ENCODE data around the gene ACYP2. TPM values are rescaled to one million over a fixed set of nuclear protein-coding genes. Genes with fewer than 3 reads are reported as not detected.

Gene ACYP2
- total RNA-seq, 1 donor from 2014 or later: 13.6 TPM

DNA sequence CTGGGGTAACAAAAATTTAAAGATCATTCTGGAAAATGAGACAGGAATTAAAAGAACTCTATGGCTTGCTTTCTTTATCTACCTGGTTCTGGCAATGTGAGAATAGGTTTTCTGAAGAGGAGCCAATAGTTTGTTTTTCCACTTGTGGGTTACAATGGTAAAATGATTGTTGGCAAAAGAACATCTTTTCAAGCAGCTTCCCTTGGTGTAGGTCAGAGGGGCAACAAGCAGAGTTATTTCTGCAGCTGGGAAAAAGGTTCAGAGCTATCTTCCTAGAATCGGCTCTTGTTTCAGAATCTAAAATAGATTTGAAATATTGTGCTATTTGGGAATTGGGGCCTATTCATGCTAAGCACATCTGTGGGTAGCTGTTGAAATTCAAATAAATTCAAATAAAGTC lies 152.2 kb downstream of the ACYP2 start:
- no peak for DNase-seq (ENCODE audit: low read depth)

DNA sequence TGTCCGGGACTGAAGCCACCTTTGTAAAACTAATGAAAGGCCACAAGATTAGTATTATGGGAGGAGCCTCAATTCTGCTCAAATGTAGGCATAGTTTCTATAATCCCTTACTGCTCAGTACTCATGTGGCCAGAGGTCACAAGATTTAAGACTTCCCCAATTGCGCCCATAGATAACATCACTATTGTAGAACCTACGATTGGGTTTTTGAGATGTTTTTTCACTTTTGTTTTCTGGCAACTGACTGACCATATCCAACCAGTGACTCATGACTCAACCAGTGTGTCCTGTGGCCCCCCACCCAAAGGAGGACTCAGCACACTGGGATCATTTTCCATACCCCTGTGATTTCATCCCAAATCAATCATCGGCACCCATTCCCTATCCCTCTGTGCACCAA lies 155.8 kb downstream of the ACYP2 start:
- DNase-seq (ENCODE audit: low read depth): no peak

DNA sequence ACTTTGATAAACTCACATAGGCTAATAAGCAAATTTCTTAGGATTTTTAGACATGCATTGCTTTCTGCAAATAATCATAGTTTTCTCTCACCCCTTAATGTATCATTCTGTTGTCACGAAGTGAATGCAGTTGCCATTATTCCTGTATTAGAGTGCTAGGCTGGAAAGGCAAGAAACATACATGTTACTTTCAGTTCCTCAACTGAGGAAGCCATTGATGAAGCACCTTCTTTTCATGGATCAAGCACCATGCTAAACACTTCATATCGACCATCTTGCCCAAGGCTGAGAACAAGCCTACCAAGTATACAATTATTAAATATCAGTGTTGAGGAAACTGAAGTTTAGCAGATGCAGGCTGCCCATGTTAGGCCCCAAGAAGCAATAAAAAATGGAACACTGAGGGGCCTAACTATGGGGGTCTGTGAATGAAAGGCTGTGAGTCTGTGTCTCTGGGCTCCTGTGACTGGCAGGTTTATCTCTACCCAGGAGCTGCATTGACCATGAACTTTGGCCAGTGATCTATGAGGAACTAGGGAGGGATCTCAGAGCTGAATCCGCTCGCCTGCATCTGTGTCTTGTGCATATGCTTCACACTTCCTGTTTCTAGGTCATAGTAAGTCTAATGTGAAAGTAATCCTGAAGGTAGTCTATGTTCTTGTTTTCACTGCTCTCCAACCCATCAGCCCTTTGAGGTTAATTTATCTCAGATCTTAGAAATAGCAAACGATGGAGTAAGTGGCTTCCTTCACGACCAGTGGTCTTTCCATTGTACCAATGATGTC lies 156.6 kb downstream of the ACYP2 start:
- DNase-seq (ENCODE audit: low read depth): no peak

DNA sequence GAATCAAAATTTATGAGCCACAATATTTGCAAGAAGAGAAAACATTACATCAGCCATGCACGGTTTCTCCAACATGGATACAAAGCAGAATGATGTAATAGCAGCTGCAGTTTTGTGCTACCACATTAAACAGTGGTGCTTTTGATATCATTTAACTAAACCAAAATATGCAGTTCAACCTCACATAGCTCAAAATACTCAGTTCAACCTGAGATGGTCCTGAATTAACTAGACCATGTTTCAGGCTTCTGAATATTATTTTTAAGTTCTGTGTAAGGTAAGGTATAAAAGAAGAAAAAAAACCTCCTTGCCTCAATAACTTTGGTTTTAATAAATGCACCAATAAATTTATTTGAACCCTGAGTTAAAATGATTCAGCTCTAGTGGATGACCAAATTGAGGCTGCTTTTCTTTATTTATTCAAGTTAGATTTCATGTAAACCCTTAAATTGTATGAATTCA lies 159.4 kb downstream of the ACYP2 start:
- DNase-seq (ENCODE audit: low read depth): peak; percentile 9

DNA sequence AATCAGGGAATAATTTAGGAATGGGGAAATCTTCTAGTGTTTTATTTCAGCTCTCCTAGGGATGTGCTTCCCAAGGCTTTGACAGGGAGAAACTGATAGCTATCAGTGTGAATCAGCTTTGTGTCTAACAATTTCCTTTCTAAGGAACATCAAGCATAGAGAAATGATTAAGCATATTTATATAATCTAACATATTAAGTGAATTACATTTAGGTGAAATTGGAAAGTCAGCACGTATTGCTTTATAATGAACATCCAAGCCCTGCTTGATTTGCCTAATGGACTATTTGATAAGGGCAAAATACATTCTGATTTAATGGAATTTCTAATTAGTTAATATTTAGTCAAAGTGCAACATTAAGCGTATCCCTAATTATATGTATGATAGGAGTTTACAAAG lies 160.1 kb downstream of the ACYP2 start:
- no peak for DNase-seq (ENCODE audit: low read depth)

DNA sequence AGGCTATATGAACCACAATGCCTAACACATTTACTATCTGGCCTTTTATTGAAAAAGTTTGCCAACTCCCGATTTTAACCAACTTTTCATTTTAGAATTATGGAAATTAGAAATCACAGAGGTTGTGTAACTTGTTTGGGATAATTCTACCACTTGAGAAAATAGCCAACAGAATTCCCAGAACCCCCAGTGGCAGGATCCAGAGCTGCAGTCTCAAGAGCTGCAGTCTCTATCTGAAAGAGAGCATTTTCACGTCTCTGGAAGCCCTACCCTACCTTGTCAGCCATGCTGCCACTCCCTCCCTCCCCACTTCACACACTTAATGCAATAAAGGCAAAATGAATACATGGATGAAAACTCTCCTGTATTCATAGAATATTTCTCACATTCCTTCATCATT lies 164.0 kb downstream of the ACYP2 start:
- DNase-seq (ENCODE audit: low read depth): no peak

DNA sequence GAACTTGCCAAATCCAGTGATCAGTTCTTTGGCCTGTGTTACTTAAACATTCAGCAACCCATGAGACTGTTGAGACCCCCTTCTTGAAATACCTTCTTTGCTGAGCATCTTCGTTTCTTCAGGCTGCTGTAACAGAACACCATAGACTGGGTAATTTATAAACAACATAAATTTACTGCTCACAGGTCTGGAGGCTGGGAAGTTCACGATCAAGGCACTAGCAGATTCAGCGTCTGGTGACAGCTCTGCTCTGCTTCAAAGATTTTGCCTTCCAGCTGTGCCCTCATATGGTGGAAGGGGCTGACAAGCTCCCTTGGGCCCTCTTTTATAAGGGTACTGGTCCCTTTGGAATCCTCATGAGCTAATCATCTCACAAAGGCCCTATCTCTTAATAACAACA lies 169.4 kb downstream of the ACYP2 start:
- DNase-seq (ENCODE audit: low read depth): no peak

DNA sequence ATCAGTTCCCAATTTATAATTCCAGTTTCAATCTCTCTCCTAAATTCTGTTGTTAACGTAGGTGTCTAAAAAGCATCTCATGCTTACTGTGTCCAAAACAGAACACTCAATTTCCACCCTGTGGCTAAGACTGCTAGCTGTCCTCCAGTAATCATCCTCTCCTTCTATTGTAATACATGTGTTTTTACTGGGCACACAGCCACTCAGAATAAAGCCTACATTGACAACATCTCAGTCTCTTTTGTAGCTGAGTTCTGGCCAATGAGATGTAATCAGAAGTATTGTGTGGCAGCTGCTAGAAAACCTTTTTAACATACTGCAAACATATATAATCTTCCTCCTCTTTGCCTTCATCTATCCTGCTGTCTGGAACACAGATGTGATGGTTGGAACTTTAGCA lies 170.0 kb downstream of the ACYP2 start:
- no peak for DNase-seq (ENCODE audit: low read depth)

DNA sequence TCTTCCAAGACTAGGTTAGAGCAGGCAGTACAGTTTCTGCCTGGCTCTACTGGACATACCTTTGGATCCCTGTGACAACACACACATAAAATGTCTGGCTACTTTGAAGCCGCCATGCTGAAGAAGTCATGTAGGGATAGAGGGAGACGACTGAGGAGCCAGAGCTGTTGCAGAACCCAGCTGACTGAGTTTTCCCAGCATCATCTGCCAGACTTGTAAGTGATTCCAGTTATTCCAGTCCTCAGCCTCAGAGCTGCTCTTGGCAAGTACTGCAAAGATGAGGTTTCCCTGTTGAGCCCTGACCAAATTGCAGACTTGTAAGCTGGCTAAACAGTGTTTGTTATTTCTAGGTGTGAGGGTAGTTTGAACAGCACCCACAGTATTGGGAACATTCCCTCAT lies 172.1 kb downstream of the ACYP2 start:
- DNase-seq (ENCODE audit: low read depth): no peak

DNA sequence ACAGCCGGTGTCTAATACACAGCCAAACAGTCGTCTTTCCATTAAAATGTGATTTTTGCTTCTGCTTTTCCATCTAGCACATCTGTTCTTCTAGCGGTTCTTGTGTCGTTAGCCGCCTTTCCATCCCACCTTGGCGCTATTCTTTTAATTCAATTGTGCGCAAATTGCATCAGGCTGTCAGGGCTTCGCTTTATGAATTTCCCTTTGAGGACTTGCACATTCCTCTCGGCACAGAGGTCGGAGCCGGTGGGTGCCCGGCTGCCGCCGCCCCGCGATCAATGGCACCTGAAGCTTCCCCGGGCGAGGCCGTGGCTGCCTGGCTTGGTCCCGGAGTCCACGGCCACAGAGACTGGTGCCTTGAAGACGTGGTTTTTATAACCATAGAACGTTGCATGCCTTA lies 174.5 kb downstream of the ACYP2 start:
- DNase-seq (ENCODE audit: low read depth): no peak

DNA sequence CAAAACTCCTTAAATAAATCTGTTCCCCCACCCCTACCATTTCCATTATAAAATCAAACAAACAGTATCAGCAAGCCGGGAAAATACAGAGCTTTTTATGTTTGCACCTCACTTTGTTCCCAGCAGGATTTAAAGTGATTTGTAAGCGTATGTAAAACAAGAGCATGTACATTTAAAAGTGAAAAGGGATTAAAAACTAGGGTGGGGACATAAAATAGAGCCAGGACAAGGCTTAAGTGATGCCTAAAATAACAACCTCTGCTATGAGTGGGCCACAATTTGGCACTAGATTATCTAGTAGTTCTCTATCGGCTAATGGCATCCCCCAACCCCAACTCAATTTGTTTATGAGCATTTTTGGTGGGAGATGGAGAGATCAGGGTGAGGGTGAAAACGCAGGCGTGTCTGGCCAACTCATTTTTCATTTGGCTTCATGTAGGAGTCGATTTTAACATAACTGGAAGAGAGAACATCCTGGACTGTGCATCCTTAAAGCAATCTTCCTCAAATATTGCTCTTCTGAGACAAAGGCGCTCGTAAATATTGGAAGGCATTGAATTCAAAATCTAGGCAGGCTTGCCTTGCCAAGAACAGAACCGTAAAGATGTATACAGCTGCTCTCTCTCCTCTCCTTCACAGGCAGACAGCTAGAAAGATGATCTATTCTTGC lies 175.1 kb downstream of the ACYP2 start:
- no peak for DNase-seq (ENCODE audit: low read depth)

DNA sequence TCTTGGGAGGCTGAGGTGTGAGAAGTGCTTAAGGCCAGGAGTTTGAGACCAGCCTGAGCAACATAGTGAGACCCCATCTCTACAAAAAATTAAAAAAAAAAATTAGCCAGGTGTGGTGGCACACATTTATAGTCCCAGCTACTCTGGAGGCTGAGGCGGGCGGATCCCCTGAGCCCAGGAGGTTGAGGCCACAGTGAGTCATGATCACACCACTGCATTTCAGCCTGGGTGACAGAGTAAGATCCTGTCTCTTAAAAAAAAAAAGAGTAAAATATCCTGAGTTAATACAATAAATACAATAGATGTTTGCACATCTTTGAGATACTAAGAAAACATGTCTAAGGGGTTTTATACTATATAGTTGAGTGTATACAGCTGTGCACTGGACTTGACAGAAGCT lies 179.2 kb downstream of the ACYP2 start:
- peak; percentile 15 for DNase-seq (ENCODE audit: low read depth)

DNA sequence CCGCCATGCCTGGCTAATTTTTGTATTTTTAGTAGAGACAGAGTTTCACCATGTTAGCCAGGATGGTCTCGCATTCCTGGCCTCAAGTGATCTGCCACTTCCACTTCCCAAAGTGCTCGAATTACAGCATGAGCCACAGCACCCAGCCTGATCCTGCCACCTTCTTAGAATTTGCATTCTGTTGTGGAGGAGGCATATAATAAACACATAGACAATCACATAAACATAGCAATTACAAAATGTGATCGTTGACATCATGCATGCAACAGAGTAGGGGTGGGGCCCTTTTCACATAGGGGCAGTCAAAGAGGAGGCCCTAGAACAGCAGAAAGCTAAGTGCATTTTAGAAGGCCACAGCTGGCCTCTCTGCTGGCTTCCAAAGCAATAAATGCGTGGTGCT lies 180.5 kb downstream of the ACYP2 start:
- DNase-seq (ENCODE audit: low read depth): peak; percentile 43

DNA sequence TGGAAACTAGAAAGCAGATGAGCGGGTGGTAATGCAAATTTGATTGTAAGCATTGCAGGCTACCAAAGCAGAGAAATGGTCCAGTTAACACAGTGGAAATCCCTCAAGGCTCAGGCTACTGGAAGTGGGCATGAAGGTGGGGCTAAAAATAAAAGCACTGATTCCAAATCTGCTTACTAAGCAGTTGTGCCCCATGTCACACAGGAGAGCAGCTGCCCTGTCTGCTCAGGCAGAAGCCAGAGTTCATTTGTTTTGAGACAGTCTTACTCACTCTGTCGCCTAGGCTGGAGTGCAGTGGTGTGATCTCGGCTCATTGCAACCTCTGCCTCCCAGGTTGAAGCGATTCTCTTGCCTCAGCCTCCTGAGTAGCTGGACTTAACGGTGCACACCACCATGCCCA lies 183.1 kb downstream of the ACYP2 start:
- no peak for DNase-seq (ENCODE audit: low read depth)

DNA sequence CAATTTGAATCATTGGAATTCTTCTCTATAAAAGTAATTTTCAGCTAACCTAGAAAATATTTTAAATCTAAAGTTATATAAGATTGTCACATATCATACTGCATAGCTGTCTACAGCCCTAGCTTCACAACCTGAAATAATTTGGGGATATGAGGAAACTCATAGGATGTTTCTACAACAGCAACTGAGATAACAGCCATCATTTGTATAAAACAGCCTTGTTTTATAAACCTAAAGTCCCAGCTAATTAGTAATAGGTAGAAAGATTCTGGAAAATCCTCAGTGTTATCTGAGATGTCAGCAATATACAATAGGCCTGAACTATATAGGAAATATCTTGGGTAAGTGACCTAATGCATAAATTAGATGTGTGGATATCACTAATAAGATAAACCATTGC lies 188.2 kb downstream of the ACYP2 start:
- DNase-seq (ENCODE audit: low read depth): no peak

DNA sequence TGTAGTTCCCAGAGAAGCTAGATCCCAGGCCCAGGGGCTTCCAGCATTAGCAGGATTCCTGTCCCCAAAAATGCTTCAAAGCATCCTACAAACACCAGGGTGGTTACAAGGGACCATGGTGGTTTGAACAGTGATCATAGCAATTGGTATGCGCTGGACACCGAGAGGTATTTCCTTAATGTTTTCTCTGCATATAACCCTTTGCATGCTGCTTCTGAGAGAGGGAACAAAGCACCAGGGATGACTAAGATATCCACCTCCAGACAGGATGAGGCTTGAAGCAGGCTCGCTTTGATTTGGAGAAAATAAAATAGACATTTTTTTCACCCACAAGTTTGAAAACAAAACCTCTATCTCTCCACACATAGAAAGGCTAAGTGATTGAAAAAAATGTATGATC lies 191.1 kb downstream of the ACYP2 start:
- DNase-seq (ENCODE audit: low read depth): peak; percentile 11

DNA sequence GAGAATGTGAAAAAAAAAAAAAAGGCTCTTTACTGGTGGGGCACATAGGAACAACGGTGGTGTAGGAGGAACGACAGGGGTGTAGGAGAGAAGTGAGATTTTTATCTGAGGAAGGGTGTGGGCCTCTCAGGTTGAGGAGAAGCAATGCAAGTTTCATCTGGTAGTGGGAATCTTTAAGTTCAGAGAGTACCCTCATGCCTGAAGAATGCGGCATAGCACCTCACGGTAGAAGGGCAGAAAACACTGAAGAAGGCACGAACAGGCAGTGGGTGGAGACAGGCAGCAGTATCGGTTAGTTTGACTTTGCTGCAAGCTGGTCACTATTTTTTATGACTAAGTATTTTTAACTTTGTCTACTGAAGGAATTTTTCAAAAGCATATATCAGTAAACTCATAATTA lies 192.8 kb downstream of the ACYP2 start:
- peak; percentile 38 for DNase-seq (ENCODE audit: low read depth)

DNA sequence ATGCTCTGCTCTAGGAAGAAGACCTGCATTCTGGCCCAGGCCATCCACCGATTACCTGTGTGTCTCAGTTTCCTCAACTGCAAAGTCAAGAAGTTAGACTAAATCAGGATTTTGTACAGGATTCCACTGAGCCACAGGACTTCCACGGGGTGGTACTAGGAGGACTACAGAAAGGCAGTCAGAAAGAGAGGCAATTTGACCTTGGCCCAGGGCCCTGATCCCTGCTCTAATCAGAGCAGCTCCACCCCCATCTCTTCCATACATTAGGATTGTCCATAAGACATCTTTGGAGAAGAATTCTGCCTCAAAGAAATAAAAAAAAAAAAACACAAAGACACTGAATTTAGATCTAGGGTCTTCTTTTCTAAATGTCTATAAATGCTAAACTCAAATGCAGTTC lies 193.4 kb downstream of the ACYP2 start:
- DNase-seq (ENCODE audit: low read depth): no peak

DNA sequence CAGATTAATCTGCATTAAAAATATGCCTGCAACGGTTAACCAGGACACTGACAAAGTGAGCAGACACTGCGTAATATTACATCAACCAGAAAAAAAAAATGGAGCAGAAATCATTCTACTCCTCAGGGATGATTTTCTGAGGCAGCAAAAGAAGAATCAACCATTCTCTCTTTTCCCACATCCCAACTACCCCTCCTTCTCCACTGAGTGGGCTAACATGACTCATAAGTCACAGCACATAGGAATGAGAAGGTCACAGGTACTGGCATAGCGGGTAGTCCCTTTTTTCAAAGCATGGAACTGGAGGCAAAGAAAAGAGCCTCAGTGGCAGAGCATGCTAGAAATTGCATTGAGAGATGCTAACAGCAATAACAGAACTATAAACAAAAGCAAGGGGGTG lies 194.9 kb downstream of the ACYP2 start:
- peak; percentile 73 for DNase-seq (ENCODE audit: low read depth)

DNA sequence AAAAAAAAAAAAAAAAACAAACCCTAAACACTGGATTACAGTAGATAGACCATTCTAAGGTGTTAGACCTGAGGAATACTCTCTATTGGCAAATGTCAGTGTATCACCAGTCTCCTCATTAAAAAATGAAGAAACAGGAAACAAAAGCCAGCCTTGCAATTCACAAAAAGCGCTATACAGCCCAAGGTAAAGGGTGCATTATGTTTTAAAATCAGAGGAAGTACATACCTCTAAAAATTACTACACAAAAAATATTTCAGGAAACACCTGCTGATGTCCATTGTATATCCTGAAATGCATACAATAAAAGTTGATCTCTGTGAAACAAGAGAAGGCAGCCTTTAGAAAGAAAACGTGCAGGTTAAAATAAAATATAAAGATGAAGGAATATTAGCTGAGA lies 195.5 kb downstream of the ACYP2 start:
- no peak for DNase-seq (ENCODE audit: low read depth)

DNA sequence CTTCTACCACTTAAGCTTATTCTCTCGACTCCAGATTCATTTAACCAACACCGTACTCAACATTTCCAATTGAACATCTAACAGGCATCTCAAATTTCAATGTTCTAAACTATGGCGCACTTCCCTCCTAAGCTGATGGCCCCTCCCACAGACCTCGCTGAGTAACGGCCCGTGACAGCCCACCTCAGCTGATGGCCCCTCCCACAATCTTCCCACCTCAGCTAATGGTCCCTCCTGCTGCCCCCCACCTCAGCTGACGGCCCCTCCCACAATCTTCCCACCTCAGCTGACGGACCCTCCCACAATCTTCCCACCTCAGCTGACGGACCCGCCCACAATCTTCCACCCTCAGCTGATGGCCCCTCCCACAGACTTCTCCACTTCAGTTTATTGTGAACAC lies 197.7 kb downstream of the ACYP2 start:
- DNase-seq (ENCODE audit: low read depth): no peak

DNA sequence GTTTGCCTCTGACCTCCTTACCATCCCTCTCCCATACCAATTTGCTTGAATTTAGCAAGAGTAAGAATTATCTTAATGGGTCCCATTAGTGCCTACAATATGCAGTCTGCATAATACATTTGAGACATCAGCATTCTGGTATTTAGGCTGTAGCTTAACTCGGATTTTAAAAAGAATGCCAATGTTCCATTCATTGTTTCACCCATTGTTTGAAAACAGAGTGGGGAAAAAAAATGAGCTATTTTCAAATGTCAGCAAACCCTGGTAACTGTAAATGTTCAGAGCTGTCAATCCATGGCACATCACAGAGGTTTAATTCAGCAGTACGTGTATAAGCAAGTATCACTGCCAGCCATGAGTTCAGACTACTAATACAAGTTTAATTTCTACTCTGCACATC lies 202.6 kb downstream of the ACYP2 start:
- no peak for DNase-seq (ENCODE audit: low read depth)

DNA sequence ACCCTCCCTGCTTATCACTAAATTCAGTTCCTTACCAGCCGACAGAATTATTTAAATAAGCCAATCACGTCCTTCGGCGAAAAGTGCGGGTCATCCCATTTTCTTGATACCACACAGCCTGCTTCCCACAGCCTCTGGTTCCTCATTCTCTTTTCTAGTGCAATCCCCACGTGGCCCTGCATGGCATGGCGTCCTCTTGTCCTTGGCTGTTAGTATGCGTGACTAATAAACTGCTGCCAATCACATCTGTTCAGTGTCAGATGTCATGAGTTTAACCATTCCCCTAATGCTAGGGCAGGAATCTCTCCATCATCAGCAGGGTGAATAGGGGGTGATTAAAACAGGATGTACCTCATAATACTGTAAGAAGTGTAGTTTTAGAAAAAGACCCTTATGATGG lies 203.4 kb downstream of the ACYP2 start:
- DNase-seq (ENCODE audit: low read depth): no peak

DNA sequence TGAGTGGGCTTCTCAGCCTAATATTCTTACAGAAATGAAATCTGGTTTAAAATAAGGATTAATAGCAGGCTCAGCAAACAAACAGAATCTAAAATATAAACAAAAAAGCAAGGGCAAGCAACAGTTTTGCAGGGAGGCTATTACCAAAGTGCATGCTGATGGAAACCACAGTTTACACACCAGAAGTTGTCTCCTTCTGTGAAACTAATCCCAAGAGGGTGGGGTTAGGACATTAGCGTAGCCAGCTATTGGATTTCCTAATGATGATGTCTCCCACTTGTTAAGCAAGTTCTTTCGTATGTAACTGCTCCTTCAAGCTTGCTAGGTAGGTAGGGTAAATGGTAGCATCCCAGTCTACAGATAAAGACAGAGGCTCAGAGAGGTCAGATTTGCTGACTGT lies 205.6 kb downstream of the ACYP2 start:
- DNase-seq (ENCODE audit: low read depth): no peak
